IMR-90 (cell line): ENCODE measurements around the gene ANKRD9.

Experiments
- CTCF ChIP-seq: conservative IDR thresholded peaks from 2 replicates; pipeline ENCODE4 v1.5.1; 2012; ENCODE audit warnings: mild to moderate bottlenecking, low read depth, low read length, improper control_type of control experiment
- POLR2A ChIP-seq: IDR thresholded peaks from 2 replicates; pipeline ENCODE4 v1.6.1; 2012; ENCODE audit warnings: mild to moderate bottlenecking, low read depth, low read length
- RAD21 ChIP-seq: IDR thresholded peaks from 2 replicates; pipeline ENCODE4 v1.6.1; 2012; ENCODE audit warnings: low read length, improper control_type of control experiment
- RCOR1 ChIP-seq: IDR thresholded peaks from 2 replicates; pipeline ENCODE4 v1.6.1; 2012; ENCODE audit warnings: mild to moderate bottlenecking, low read length, improper control_type of control experiment; ENCODE audit not compliant: insufficient replicate concordance
- TF ChIP-seq, protein P1 (sequence below): fragments of 150-350 bp; IDR thresholded peaks from 2 replicates; pipeline ENCODE4 v1.6.1; 2016; ENCODE audit warnings: low read depth, mild to moderate bottlenecking, low read length, moderate library complexity, borderline replicate concordance

DNA sequence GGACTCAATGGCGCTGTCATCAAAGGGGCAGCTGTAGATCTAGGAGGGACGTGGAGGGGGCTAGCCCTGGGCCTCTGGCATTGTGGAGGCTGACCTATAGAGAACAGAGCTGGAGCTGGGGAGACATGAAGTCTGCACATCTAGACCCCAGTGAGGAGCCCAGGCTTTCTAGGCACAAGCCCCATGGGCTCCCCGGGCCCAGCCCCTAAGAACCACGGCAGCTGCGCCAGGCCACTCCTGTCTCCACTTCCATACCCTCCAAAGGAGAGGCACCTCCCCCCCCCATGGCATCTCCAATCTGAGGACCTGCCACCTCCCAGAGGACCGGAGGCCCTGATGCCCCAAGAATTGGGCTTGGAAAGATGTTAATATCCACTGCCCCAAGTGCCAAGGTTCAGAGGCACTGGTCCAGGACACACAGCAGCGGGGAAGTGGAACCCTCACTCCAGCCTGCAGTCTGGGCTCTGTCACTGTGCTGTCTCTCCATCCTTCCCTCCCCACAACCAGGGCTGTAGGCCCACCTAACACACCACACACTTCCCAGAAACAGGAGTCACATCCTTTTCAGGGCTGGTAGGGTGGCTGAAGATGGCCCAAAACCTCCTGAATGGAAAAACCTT, 4.5 kb downstream of the ANKRD9 start:
- TF ChIP-seq CTCF (no peak), POLR2A (no peak), RAD21 (no peak), RCOR1 (no peak)
- TF ChIP-seq, protein P1, sequence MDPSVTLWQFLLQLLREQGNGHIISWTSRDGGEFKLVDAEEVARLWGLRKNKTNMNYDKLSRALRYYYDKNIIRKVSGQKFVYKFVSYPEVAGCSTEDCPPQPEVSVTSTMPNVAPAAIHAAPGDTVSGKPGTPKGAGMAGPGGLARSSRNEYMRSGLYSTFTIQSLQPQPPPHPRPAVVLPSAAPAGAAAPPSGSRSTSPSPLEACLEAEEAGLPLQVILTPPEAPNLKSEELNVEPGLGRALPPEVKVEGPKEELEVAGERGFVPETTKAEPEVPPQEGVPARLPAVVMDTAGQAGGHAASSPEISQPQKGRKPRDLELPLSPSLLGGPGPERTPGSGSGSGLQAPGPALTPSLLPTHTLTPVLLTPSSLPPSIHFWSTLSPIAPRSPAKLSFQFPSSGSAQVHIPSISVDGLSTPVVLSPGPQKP, result no peak
